CD4-positive, alpha-beta memory T cell (primary cell): ENCODE data around the gene ZFAND2A. TPM values are rescaled to one million over a fixed set of nuclear protein-coding genes. Genes with fewer than 3 reads are reported as not detected.

Experiments used
- CTCF ChIA-PET: fragments of 350-600 bp; sonication (Branson Sonifier 250); formaldehyde crosslinking; loops from one replicate; lab custom pipeline; 2021; ENCODE audit warnings: inconsistent platforms; ENCODE audit not compliant: partially characterized antibody; lab: Charles Lee
- POLR2A ChIA-PET: fragments of 350-600 bp; sonication (Branson Sonifier 250); formaldehyde crosslinking; loops from one replicate; lab custom pipeline; 2021; ENCODE audit not compliant: partially characterized antibody; lab: Charles Lee
- DNase-seq, 5 donors: peaks; one replicate each; pipeline versions ENCODE4 v3.0.0 to v3.0.0-alpha.2; 2020 to 2022; ENCODE audit warnings: mixed read lengths in 1 of 5
- H3K27ac ChIP-seq: one replicate; pipeline ENCODE4 v1.7.0; 2013; ENCODE audit warnings: low read depth, low read length
- H3K27me3 ChIP-seq: 2 replicates; pipeline ENCODE4 v1.7.0; 2013; ENCODE audit warnings: mild to moderate bottlenecking, low read length, moderate library complexity; ENCODE audit not compliant: insufficient read depth
- H3K36me3 ChIP-seq: 2 replicates; pipeline ENCODE4 v1.7.0; 2013; ENCODE audit warnings: mild to moderate bottlenecking, low read length, moderate library complexity; ENCODE audit not compliant: insufficient read depth
- H3K4me1 ChIP-seq: 2 replicates; pipeline ENCODE4 v1.7.0; 2013; ENCODE audit warnings: mild to moderate bottlenecking, low read length, moderate library complexity; ENCODE audit not compliant: insufficient read depth
- H3K4me3 ChIP-seq, 2 donors: one replicate each; pipeline ENCODE4 v1.7.0; 2013; ENCODE audit warnings: low read length in 2 of 2, mild to moderate bottlenecking in 1 of 2
- H3K9me3 ChIP-seq, 2 donors: one replicate each; pipeline ENCODE4 v1.7.0; 2013; ENCODE audit warnings: low read length in 2 of 2, control low read depth in 1 of 2; ENCODE audit not compliant: control insufficient read depth in 1 of 2
- H3K27ac Mint-ChIP-seq, 7 donors: one replicate each; pipeline ENCODE4 v1.8.0; 2020 to 2021; ENCODE audit warnings: mixed read lengths in 7 of 7, mild to moderate bottlenecking in 6 of 7, inconsistent platforms in 3 of 7, moderate library complexity in 3 of 7
- H3K27me3 Mint-ChIP-seq, 2 donors: one replicate each; pipeline ENCODE4 v1.8.0; 2020 to 2021; ENCODE audit warnings: mixed read lengths in 2 of 2
- H3K36me3 Mint-ChIP-seq, 2 donors: one replicate each; pipeline ENCODE4 v1.8.0; 2020 to 2021; ENCODE audit warnings: mixed read lengths in 2 of 2, inconsistent platforms in 1 of 2, mild to moderate bottlenecking in 1 of 2
- H3K4me1 Mint-ChIP-seq, 4 donors: one replicate each; pipeline ENCODE4 v1.8.0; 2020 to 2021; ENCODE audit warnings: mixed read lengths in 4 of 4, mild to moderate bottlenecking in 1 of 4
- H3K4me3 Mint-ChIP-seq, 8 donors: one replicate each; pipeline ENCODE4 v1.8.0; 2020 to 2021; ENCODE audit warnings: mixed read lengths in 8 of 8, mild to moderate bottlenecking in 7 of 8, moderate library complexity in 6 of 8, inconsistent platforms in 3 of 8
- H3K9me3 Mint-ChIP-seq, 8 donors: one replicate each; pipeline ENCODE4 v1.8.0; 2020 to 2021; ENCODE audit warnings: mixed read lengths in 8 of 8, mild to moderate bottlenecking in 5 of 8, inconsistent platforms in 3 of 8, moderate library complexity in 1 of 8
- intact Hi-C: fragments of 100-400 bp; cut with micrococcal nuclease; formaldehyde crosslinking; loops from one replicate; pipeline ENCODE4 v1.15.1; 2023
- polyA plus RNA-seq, 2 donors: library from polyadenylated mRNA; unstranded; fragments of 300-500 nt; fragmentation: Illumina TruSeq; gene quantifications; one replicate each; pipeline ENCODE4 v1.2.3, GENCODE V29; 2021
- total RNA-seq, 2 experiments: library from RNA; stranded (reverse); gene quantifications; one replicate each; pipeline ENCODE4 v1.2.3, GENCODE V29; 2021

Gene ZFAND2A
- total and polyA plus RNA-seq, 4 experiments from 2014 or later: 30.9 to 60.7 (median 37.1) TPM

- H3K4me3 Mint-ChIP-seq: no peak overlapping the region
- H3K27ac Mint-ChIP-seq: no peak overlapping the region
- H3K27ac ChIP-seq: no peak overlapping the region
- ChIA-PET CTCF (interaction anchor here (1.2 to 2.0 kb wide), 3 partner anchors 10 to 34 kb away, joined by 4 to 5 read pairs (median 4); no protein-coding TSS in a partner anchor), POLR2A (interaction anchor here (0.8 kb wide), 1 partner anchor 28 kb away, joined by 3 read pairs; no protein-coding TSS in a partner anchor)
- DNase-seq: no peak
- H3K9me3 ChIP-seq: no peaks in the 10 kb centered on the region
- peaks cover 2 to 18% (median 8%) of the 10 kb centered on the region in 4 donors for H3K4me1 Mint-ChIP-seq
- no peaks in the 10 kb centered on the region for H3K36me3 ChIP-seq
- peaks cover 9% of the 10 kb centered on the region for H3K4me1 ChIP-seq
- H3K36me3 Mint-ChIP-seq: peaks cover 0 to 3% of the 10 kb centered on the region in 2 donors
- no peaks in the 10 kb centered on the region for H3K27me3 ChIP-seq
- no peaks in the 10 kb centered on the region for H3K9me3 Mint-ChIP-seq
- no peaks in the 10 kb centered on the region for H3K27me3 Mint-ChIP-seq
- H3K4me3 ChIP-seq: no peak overlapping the region
- intact Hi-C loops: no loop called here
Measured at GRCh38 chr7:1142051-1142635, 17.9 kb downstream of the ZFAND2A start.

- no peak for DNase-seq
- H3K4me3 ChIP-seq: no peak overlapping the region
- H3K27ac Mint-ChIP-seq: no peak overlapping the region
Measured at GRCh38 chr7:1141651-1142050, 18.3 kb downstream of the ZFAND2A start.

GRCh38 chr7:1140476-1141104, 19.4 kb downstream of the ZFAND2A start:
- Histone ChIP-seq H3K4me3 (no peak overlapping the region), H3K9me3 (no peaks in the 10 kb centered on the region), H3K4me1 (peaks cover 15% of the 10 kb centered on the region), H3K27me3 (no peaks in the 10 kb centered on the region), H3K27ac (no peak overlapping the region), H3K36me3 (no peaks in the 10 kb centered on the region)
- Mint-ChIP-seq H3K4me1 (peaks cover 8 to 26% (median 15%) of the 10 kb centered on the region in 4 donors), H3K9me3 (no peaks in the 10 kb centered on the region), H3K4me3 (peak overlapping the region in 4 of 8 donors; percentile 6 to 51 (median 23)), H3K36me3 (peaks cover 0 to 3% of the 10 kb centered on the region in 2 donors), H3K27me3 (no peaks in the 10 kb centered on the region), H3K27ac (peak overlapping the region in 3 of 7 donors; percentile 48 to 78 (median 59))
- POLR2A ChIA-PET: interaction anchor here (4.1 kb wide), 1 partner anchor 20 kb away, joined by 39 read pairs; the partner anchor contains the start of gene ZFAND2A
- intact Hi-C loops: no loop called here
- CTCF ChIA-PET: interaction anchor here (0.9 to 3.1 kb wide), 4 partner anchors 10 to 72 kb away, joined by 3 to 14 read pairs (median 9); no protein-coding TSS in a partner anchor
- DNase-seq: no peak

More at GRCh38 chr7:1141651-1142050, 18.3 kb downstream of the ZFAND2A start:
- ChIA-PET CTCF (interaction anchor here (1.2 kb wide), 1 partner anchor 10 kb away, joined by 4 read pairs; no protein-coding TSS in a partner anchor), POLR2A (interaction anchor here (0.8 kb wide), 1 partner anchor 28 kb away, joined by 3 read pairs; no protein-coding TSS in a partner anchor)
- Mint-ChIP-seq H3K9me3 (no peaks in the 10 kb centered on the region), H3K4me1 (peaks cover 7 to 23% (median 13%) of the 10 kb centered on the region in 4 donors), H3K27me3 (no peaks in the 10 kb centered on the region), H3K4me3 (no peak overlapping the region), H3K36me3 (peaks cover 0 to 3% of the 10 kb centered on the region in 2 donors)
- no peaks in the 10 kb centered on the region for H3K27me3 ChIP-seq
- H3K4me1 ChIP-seq: peaks cover 14% of the 10 kb centered on the region
- H3K36me3 ChIP-seq: no peaks in the 10 kb centered on the region
- intact Hi-C loops: no loop called here
- no peak overlapping the region for H3K27ac ChIP-seq
- no peaks in the 10 kb centered on the region for H3K9me3 ChIP-seq

GRCh38 chr7:1137517-1138167, 22.4 kb downstream of the ZFAND2A start:
- no peaks in the 10 kb centered on the region for H3K27me3 Mint-ChIP-seq
- no peaks in the 10 kb centered on the region for H3K36me3 ChIP-seq
- peak overlapping the region; percentile 63 to 94 for H3K4me3 ChIP-seq
- H3K27ac Mint-ChIP-seq: peak overlapping the region; percentile 90 to 97 (median 93)
- no peaks in the 10 kb centered on the region for H3K9me3 Mint-ChIP-seq
- ChIA-PET POLR2A (interaction anchor here (0.7 to 4.1 kb wide), 5 partner anchors 11 to 1216 kb away, joined by 3 to 39 read pairs (median 3); partner anchors contain the start of gene ZFAND2A), CTCF (interaction anchor here (1.0 to 3.1 kb wide), 6 partner anchors 13 to 51 kb away, joined by 3 to 14 read pairs (median 8); partner anchors contain the start of gene ZFAND2A)
- no peaks in the 10 kb centered on the region for H3K27me3 ChIP-seq
- DNase-seq: no peak
- peak overlapping the region; percentile 76 for H3K27ac ChIP-seq
- peaks cover 10 to 26% (median 16%) of the 10 kb centered on the region in 4 donors for H3K4me1 Mint-ChIP-seq
- no peaks in the 10 kb centered on the region for H3K9me3 ChIP-seq
- H3K36me3 Mint-ChIP-seq: peaks cover 0 to 3% of the 10 kb centered on the region in 2 donors
- peaks cover 15% of the 10 kb centered on the region for H3K4me1 ChIP-seq
- peak overlapping the region; percentile 86 to 95 (median 92) for H3K4me3 Mint-ChIP-seq
- intact Hi-C loops: loop anchor here (1.0 kb wide), 2 partner anchors 23 to 261 kb away; partner anchors contain the start of genes GET4 and ZFAND2A

- ChIA-PET CTCF (interaction anchor here (1.1 to 3.1 kb wide), 4 partner anchors 14 to 40 kb away, joined by 3 to 13 read pairs (median 6); partner anchors contain the start of gene ZFAND2A), POLR2A (interaction anchor here (1.9 to 4.1 kb wide), 2 partner anchors 20 to 24 kb away, joined by 25 to 39 read pairs; partner anchors contain the start of gene ZFAND2A)
- Mint-ChIP-seq H3K27me3 (no peaks in the 10 kb centered on the region), H3K36me3 (peaks cover under 1 to 3% of the 10 kb centered on the region in 2 donors), H3K4me1 (peaks cover 10 to 26% (median 16%) of the 10 kb centered on the region in 4 donors), H3K9me3 (no peaks in the 10 kb centered on the region), H3K4me3 (peak overlapping the region; percentile 79 to 94 (median 90)), H3K27ac (peak overlapping the region; percentile 53 to 96 (median 92))
- H3K9me3 ChIP-seq: no peaks in the 10 kb centered on the region
- peak overlapping the region; percentile 63 to 94 for H3K4me3 ChIP-seq
- no peaks in the 10 kb centered on the region for H3K36me3 ChIP-seq
- H3K27me3 ChIP-seq: no peaks in the 10 kb centered on the region
- peak overlapping the region; percentile 76 for H3K27ac ChIP-seq
- no peak for DNase-seq
- H3K4me1 ChIP-seq: peaks cover 15% of the 10 kb centered on the region
- intact Hi-C loops: no loop called here
Measured at GRCh38 chr7:1136841-1137516, 23.0 kb downstream of the ZFAND2A start.

- no peak overlapping the region for H3K4me3 Mint-ChIP-seq
- H3K27me3 Mint-ChIP-seq: no peaks in the 10 kb centered on the region
- peaks cover 11 to 26% (median 16%) of the 10 kb centered on the region in 4 donors for H3K4me1 Mint-ChIP-seq
- Histone ChIP-seq H3K4me3 (no peak overlapping the region), H3K27me3 (no peaks in the 10 kb centered on the region), H3K36me3 (no peaks in the 10 kb centered on the region), H3K9me3 (no peaks in the 10 kb centered on the region), H3K27ac (no peak overlapping the region), H3K4me1 (peaks cover 15% of the 10 kb centered on the region)
- H3K9me3 Mint-ChIP-seq: no peaks in the 10 kb centered on the region
- ChIA-PET CTCF (no interaction called here), POLR2A (interaction anchor here (1.1 kb wide), 1 partner anchor 23 kb away, joined by 4 read pairs; no protein-coding TSS in a partner anchor)
- peaks cover 3 to 6% of the 10 kb centered on the region in 2 donors for H3K36me3 Mint-ChIP-seq
- intact Hi-C loops: no loop called here
- no peak overlapping the region for H3K27ac Mint-ChIP-seq
- no peak for DNase-seq
Measured at GRCh38 chr7:1134951-1135350, 25.0 kb downstream of the ZFAND2A start.
